Right atrium auricular region (tissue), 2 donors: ENCODE results near the gene UNC5B. TPM values are rescaled to one million over a fixed set of nuclear protein-coding genes. Genes with fewer than 3 reads are reported as not detected.

Source experiments
- DNase-seq: peaks from one replicate; pipeline ENCODE4 v3.0.0-alpha.2; 2019; ENCODE audit warnings: low spot score
- H3K27ac ChIP-seq, 2 donors: fragments of 200-600 bp; sonication (generic); 1 replicate in 1 of 2; 2 replicates in 1 of 2; pipeline ENCODE4 v1.5.1; 2016 to 2019
- H3K27me3 ChIP-seq, 2 donors: fragments of 200-600 bp; sonication (generic); one replicate each; pipeline versions ENCODE4 v1.5.1 to v1.6.0; 2017 to 2019
- H3K36me3 ChIP-seq: fragments of 200-600 bp; sonication (generic); one replicate; pipeline ENCODE4 v1.5.1; 2016
- H3K4me1 ChIP-seq, 2 donors: fragments of 200-600 bp; sonication (generic); one replicate each; pipeline versions ENCODE4 v1.5.1 to v1.6.0; 2017 to 2019
- H3K4me3 ChIP-seq, 2 donors: fragments of 200-600 bp; sonication (generic); 1 replicate in 1 of 2; 2 replicates in 1 of 2; pipeline ENCODE4 v1.5.1; 2017 to 2019; ENCODE audit warnings: mild to moderate bottlenecking in 1 of 2, moderate library complexity in 1 of 2
- H3K9me3 ChIP-seq, 2 donors: fragments of 200-600 bp; sonication (generic); one replicate each; pipeline ENCODE4 v1.5.1; 2019
- total RNA-seq, 2 donors: library from RNA; depleted of rRNA; stranded (reverse); fragments of >200 nt; gene quantifications; one replicate each; pipeline ENCODE4 v1.1.0, GENCODE V29; 2016
- TF ChIP-seq, protein P1 (sequence below), 2 donors: fragments of 200-600 bp; sonication (generic); IDR thresholded peaks; one replicate each; pipeline ENCODE4 v1.5.1; 2019; ENCODE audit warnings: antibody characterized with exemption in 2 of 2

The UNC5B gene
- total RNA-seq, 2 donors from 2014 or later, result 10.9 to 29.2 TPM

DNA sequence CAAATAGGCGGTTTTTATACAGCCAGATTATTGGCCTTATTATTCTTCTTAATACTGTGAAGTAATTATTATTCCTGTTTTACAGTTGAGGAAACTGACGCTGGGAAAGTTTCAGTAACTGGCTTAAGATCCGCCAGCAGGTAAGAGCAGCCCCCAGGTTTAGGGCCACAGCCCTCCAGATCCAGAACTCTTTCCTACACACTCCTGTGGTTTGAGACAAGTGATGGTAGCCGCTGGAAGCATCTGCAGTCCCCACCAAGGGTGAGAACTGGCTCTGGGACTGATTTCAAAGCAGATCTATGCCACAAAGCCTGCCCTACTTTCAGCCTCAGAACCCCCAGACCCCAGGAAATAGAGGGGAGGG, 3.0 kb upstream of the UNC5B start:
- H3K4me3 ChIP-seq, result no peak overlapping the region

DNA sequence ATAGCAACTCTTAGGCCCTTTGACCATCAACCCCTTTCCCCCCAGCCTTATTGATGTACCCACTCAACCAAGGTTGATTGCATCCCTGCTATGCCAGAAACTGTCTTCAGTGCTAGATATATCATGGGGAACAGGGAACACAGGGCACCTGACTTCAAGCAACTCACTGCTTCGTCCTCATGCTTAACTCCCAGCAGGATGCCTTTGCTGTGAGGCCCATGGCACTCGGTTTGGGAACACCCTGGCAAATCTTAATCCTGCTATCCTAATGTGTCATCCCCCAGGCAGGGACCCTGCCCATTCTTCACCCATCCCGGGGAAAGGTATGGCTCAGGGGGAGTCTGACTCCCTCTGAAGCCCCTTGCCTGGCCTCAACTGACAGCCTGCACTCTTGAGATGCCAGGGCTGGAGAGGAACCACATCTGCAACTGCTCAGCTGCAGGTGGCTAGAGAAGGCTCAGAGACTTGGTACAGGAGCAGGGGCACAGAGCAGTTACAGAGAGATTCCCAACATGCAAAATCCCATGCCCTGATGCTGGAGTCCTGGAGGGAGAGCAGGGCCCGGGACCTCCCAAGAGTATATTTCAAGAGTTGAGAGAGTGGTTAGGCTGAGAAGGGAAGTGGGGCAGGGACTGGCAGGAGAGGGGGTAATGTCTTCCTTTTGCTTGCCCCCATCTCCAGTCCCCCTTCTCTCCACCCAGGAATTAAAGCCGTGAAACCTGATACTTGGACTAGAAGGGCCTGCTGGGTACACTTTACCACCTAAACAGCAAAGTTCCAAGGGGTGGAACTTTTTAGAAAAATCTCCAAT, 2.4 kb upstream of the UNC5B start:
- H3K36me3 ChIP-seq, result no peaks in the 10 kb centered on the region

More for the DNA sequence above, 3.0 kb upstream of the UNC5B start:
- TF ChIP-seq, protein P1, sequence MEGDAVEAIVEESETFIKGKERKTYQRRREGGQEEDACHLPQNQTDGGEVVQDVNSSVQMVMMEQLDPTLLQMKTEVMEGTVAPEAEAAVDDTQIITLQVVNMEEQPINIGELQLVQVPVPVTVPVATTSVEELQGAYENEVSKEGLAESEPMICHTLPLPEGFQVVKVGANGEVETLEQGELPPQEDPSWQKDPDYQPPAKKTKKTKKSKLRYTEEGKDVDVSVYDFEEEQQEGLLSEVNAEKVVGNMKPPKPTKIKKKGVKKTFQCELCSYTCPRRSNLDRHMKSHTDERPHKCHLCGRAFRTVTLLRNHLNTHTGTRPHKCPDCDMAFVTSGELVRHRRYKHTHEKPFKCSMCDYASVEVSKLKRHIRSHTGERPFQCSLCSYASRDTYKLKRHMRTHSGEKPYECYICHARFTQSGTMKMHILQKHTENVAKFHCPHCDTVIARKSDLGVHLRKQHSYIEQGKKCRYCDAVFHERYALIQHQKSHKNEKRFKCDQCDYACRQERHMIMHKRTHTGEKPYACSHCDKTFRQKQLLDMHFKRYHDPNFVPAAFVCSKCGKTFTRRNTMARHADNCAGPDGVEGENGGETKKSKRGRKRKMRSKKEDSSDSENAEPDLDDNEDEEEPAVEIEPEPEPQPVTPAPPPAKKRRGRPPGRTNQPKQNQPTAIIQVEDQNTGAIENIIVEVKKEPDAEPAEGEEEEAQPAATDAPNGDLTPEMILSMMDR (IDR thresholded peaks at IDR 0.05), result no peak
- no peaks in the 10 kb centered on the region for H3K36me3 ChIP-seq
- H3K9me3 ChIP-seq, result no peaks in the 10 kb centered on the region
- DNase-seq, result no peak
- H3K4me1 ChIP-seq, result peaks cover 0 to 20% of the 10 kb centered on the region in 2 donors
- no peaks in the 10 kb centered on the region for H3K27me3 ChIP-seq
- H3K27ac ChIP-seq, result no peak overlapping the region

GRCh38 chr10:71210542-71210871, 1.9 kb upstream of the UNC5B start:
- H3K36me3 ChIP-seq, result no peaks in the 10 kb centered on the region
- no peak overlapping the region for H3K4me3 ChIP-seq
- H3K27me3 ChIP-seq, result no peaks in the 10 kb centered on the region
- H3K9me3 ChIP-seq, result no peaks in the 10 kb centered on the region
- peaks cover 0 to 30% of the 10 kb centered on the region in 2 donors for H3K4me1 ChIP-seq
- TF ChIP-seq, protein P1 (IDR thresholded peaks at IDR 0.05), result no peak
- no peak for DNase-seq
- H3K27ac ChIP-seq, result no peak overlapping the region

More for the DNA sequence above, 2.4 kb upstream of the UNC5B start:
- H3K4me1 ChIP-seq, result peaks cover 0 to 26% of the 10 kb centered on the region in 2 donors
- H3K27me3 ChIP-seq, result no peaks in the 10 kb centered on the region
- TF ChIP-seq, protein P1 (IDR thresholded peaks at IDR 0.05), result no peak
- H3K4me3 ChIP-seq, result no peak overlapping the region
- no peak overlapping the region for H3K27ac ChIP-seq
- H3K9me3 ChIP-seq, result no peaks in the 10 kb centered on the region
- no peak for DNase-seq

DNA sequence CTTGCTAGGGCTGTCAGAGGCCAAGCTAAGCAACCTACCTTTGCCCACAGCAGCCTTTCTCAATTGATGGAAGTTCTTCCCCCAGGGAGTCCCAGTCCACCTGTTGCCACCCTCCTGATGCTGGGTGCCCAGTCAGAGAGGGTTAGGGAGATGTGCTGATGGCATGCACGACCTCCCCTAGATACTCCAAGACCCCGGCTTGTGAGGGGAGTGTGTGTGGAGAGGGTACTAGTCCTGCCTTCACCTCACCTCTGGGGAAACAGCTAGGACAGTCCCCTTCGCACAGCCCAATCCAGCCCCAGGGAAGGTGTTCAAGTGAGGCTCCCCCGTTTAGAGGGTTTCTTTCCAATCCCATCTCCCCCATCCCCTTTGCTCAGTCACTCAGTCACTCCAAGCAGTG, 1.3 kb upstream of the UNC5B start:
- no peaks in the 10 kb centered on the region for H3K36me3 ChIP-seq
- H3K27ac ChIP-seq, result no peak overlapping the region
- no peaks in the 10 kb centered on the region for H3K9me3 ChIP-seq
- no peak overlapping the region for H3K4me3 ChIP-seq
- no peaks in the 10 kb centered on the region for H3K27me3 ChIP-seq
- DNase-seq, result no peak
- H3K4me1 ChIP-seq, result peaks cover 0 to 36% of the 10 kb centered on the region in 2 donors
- TF ChIP-seq, protein P1 (IDR thresholded peaks at IDR 0.05), result no peak

- Histone ChIP-seq H3K27ac (peak overlapping the region; percentile 89 to 91), H3K4me3 (peak overlapping the region; percentile 59 to 80), H3K4me1 (peaks cover 0 to 44% of the 10 kb centered on the region in 2 donors), H3K27me3 (no peaks in the 10 kb centered on the region), H3K36me3 (no peaks in the 10 kb centered on the region), H3K9me3 (no peaks in the 10 kb centered on the region)
- no peak for DNase-seq
- TF ChIP-seq, protein P1 (IDR thresholded peaks at IDR 0.05), result no peak
Measured at GRCh38 chr10:71211775-71212317, 524 bp upstream of the UNC5B start.
